Hepatocyte (in vitro differentiated cells): ENCODE results near the gene ZNF26. TPM values are rescaled to one million over a fixed set of nuclear protein-coding genes. Genes with fewer than 3 reads are reported as not detected.
"Not testable (repeated sequence)": the region's sequence is repeated elsewhere in the genome, so short reads cannot be mapped to it uniquely, and the experiment has no call there.

Experiments used
- DNase-seq: peaks from one replicate; pipeline ENCODE4 v3.0.0-alpha.2; 2016; ENCODE audit warnings: low spot score
- H2AFZ ChIP-seq: fragments of 200-600 bp; sonication (generic); 2 replicates; pipeline ENCODE4 v1.6.0; 2016; ENCODE audit warnings: antibody characterized with exemption, mild to moderate bottlenecking
- H3K27ac ChIP-seq: fragments of 200-600 bp; sonication (generic); 2 replicates; pipeline ENCODE4 v1.5.1; 2016; ENCODE audit warnings: mild to moderate bottlenecking
- H3K27me3 ChIP-seq: fragments of 200-600 bp; sonication (generic); 2 replicates; pipeline ENCODE4 v1.6.1; 2016
- H3K36me3 ChIP-seq: fragments of 200-600 bp; sonication (generic); replicated peaks from 2 replicates; pipeline ENCODE4 v1.5.1; 2016; ENCODE audit warnings: low read depth; ENCODE audit not compliant: insufficient read depth
- H3K4me1 ChIP-seq: fragments of 200-600 bp; sonication (generic); 2 replicates; pipeline ENCODE4 v1.5.1; 2016; ENCODE audit warnings: mild to moderate bottlenecking, moderate library complexity; ENCODE audit not compliant: insufficient read depth
- H3K4me2 ChIP-seq: fragments of 200-600 bp; sonication (generic); 2 replicates; pipeline ENCODE4 v1.6.0; 2016
- H3K4me3 ChIP-seq: fragments of 200-600 bp; sonication (generic); 2 replicates; pipeline ENCODE4 v1.5.1; 2016; ENCODE audit warnings: mild to moderate bottlenecking
- H3K79me2 ChIP-seq: fragments of 200-600 bp; sonication (generic); 2 replicates; pipeline ENCODE4 v1.6.0; 2017; ENCODE audit warnings: mild to moderate bottlenecking
- H3K9me2 ChIP-seq: fragments of 200-600 bp; sonication (generic); replicated peaks from 2 replicates; pipeline ENCODE4 v1.6.0; 2017; ENCODE audit warnings: mild to moderate bottlenecking; ENCODE audit not compliant: insufficient read depth
- H3K9me3 ChIP-seq: fragments of 200-600 bp; sonication (generic); 2 replicates; pipeline ENCODE4 v1.5.1; 2016; ENCODE audit warnings: low read depth, mild to moderate bottlenecking
- H4K20me1 ChIP-seq: fragments of 200-600 bp; sonication (generic); 2 replicates; pipeline ENCODE4 v1.6.0; 2016; ENCODE audit warnings: mild to moderate bottlenecking; ENCODE audit not compliant: insufficient read depth, poor library complexity, severe bottlenecking
- EZH2 ChIP-seq: fragments of 200-600 bp; sonication (generic); IDR thresholded peaks from 2 replicates; pipeline ENCODE4 v1.6.1; 2016; ENCODE audit warnings: antibody characterized with exemption, mild to moderate bottlenecking, borderline replicate concordance
- EZH2phosphoT487 ChIP-seq: fragments of 200-600 bp; sonication (generic); IDR thresholded peaks from one replicate; pipeline ENCODE4 v1.6.1; 2018; ENCODE audit warnings: antibody characterized with exemption, mild to moderate bottlenecking, low read depth, moderate library complexity; ENCODE audit not compliant: unreplicated experiment, severe bottlenecking
- WGBS: methylation state at CpG from one replicate; pipeline ENCODE4 v1.1.6; 2016; ENCODE audit warnings: low lambda C conversion rate; ENCODE audit errors: missing lambda C conversion rate; 5-methylcytosine and 5-hydroxymethylcytosine counted together
- polyA plus RNA-seq: library from polyadenylated mRNA; unstranded; fragments of >200 nt; fragmentation: Nextera tagmentation; extraction: Ambion mirVana; gene quantifications from 2 replicates; pipeline ENCODE4 v1.2.1, GENCODE V29; 2016
- total RNA-seq: library from RNA; depleted of rRNA; stranded (reverse); fragments of >200 nt; gene quantifications from 2 replicates; pipeline ENCODE4 v1.2.3, GENCODE V29; 2014
- TF ChIP-seq, protein P1 (sequence below): fragments of 200-600 bp; sonication (generic); IDR thresholded peaks from 2 replicates; pipeline ENCODE4 v1.5.1; 2016; ENCODE audit warnings: antibody characterized with exemption, mild to moderate bottlenecking; ENCODE audit not compliant: poor library complexity

Gene ZNF26
- total and polyA plus RNA-seq, 2 experiments from 2014 or later: 5.3 to 15.2 TPM

GRCh38 chr12:132954471-132955048, 31.6 kb upstream of the ZNF26 start:
- no peak for TF ChIP-seq EZH2phosphoT487
- no peak for TF ChIP-seq EZH2
- TF ChIP-seq, protein P1, sequence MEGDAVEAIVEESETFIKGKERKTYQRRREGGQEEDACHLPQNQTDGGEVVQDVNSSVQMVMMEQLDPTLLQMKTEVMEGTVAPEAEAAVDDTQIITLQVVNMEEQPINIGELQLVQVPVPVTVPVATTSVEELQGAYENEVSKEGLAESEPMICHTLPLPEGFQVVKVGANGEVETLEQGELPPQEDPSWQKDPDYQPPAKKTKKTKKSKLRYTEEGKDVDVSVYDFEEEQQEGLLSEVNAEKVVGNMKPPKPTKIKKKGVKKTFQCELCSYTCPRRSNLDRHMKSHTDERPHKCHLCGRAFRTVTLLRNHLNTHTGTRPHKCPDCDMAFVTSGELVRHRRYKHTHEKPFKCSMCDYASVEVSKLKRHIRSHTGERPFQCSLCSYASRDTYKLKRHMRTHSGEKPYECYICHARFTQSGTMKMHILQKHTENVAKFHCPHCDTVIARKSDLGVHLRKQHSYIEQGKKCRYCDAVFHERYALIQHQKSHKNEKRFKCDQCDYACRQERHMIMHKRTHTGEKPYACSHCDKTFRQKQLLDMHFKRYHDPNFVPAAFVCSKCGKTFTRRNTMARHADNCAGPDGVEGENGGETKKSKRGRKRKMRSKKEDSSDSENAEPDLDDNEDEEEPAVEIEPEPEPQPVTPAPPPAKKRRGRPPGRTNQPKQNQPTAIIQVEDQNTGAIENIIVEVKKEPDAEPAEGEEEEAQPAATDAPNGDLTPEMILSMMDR: no peak
- H3K4me2 ChIP-seq: peak overlapping the region; percentile 95
- peak overlapping the region; percentile 97 for H3K4me3 ChIP-seq
- peaks cover 55% of the 10 kb centered on the region for H3K79me2 ChIP-seq
- H4K20me1 ChIP-seq: no peaks in the 10 kb centered on the region
- H3K27me3 ChIP-seq: no peaks in the 10 kb centered on the region
- WGBS: 99% methylated on average over 11 of the region's 14 CpGs
- peak overlapping the region; percentile 96 for H2AFZ ChIP-seq
- no peaks in the 10 kb centered on the region for H3K9me2 ChIP-seq
- H3K4me1 ChIP-seq: peaks cover 8% of the 10 kb centered on the region
- no peaks in the 10 kb centered on the region for H3K36me3 ChIP-seq
- DNase-seq: no peak
- peak overlapping the region; percentile 99 for H3K27ac ChIP-seq
- H3K9me3 ChIP-seq: peaks cover 22% of the 10 kb centered on the region

GRCh38 chr12:132955094-132956010, 30.8 kb upstream of the ZNF26 start:
- WGBS: 47% methylated on average over 24 of the region's 39 CpGs
- H3K79me2 ChIP-seq: peaks cover 52% of the 10 kb centered on the region
- TF ChIP-seq, protein P1: peak; percentile 18
- TF ChIP-seq EZH2: no peak
- H3K4me1 ChIP-seq: peaks cover 8% of the 10 kb centered on the region
- H3K4me3 ChIP-seq: peak overlapping the region; percentile 97
- no peaks in the 10 kb centered on the region for H3K36me3 ChIP-seq
- no peaks in the 10 kb centered on the region for H4K20me1 ChIP-seq
- H3K27me3 ChIP-seq: no peaks in the 10 kb centered on the region
- H2AFZ ChIP-seq: peak overlapping the region; percentile 96
- peaks cover 22% of the 10 kb centered on the region for H3K9me3 ChIP-seq
- H3K9me2 ChIP-seq: no peaks in the 10 kb centered on the region
- peak overlapping the region; percentile 99 for H3K27ac ChIP-seq
- DNase-seq: peak; percentile 67
- H3K4me2 ChIP-seq: peak overlapping the region; percentile 95

DNA sequence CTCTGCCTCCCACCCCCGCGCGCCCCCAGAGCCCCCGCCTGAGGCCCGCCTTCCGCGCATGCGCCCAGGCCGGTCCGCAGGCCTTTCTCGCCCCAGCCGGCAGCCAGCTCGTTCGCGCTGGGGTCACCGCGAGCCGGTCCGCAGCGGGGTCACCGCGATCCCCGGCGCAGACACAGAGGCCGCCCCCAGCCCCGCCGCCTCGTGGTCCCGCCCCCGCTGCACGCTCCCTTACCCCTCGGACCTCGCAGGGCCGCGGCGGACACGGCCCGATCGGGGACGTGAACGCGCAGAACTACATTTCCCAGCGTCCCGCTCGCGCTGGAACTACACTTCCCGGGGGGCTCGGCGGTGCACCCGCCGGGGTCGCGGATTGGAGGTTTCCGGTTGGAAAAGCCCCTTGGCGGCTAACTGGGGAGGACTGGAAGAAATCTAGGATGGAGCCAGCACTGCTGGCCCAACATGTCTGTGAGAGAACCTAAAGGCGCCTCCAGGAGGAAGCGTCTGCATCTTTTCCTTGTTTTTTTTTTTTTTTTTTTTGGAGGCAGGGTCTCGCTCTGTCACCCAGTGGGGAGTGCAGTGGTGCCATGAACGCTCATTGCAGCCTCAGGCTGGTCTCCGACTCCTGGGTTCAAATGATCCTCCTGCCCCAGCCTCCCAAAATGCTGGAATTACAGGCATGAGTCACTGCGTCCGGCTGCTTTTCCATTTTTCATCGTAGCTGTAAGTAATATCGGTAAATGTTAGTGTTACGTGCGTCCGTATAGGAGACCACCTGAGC, 30.0 kb upstream of the ZNF26 start, which contains the start of gene ZNF605:
Gene ZNF605, minus strand, starts transcription at position 296 of the 778 bp plus-strand sequence. CDS start 10,671 bp downstream, outside the sequence.
- H3K4me2 ChIP-seq: peak within 1 kb of the TSS; percentile 95
- peak within 1 kb of the TSS; percentile 99 for H3K27ac ChIP-seq
- no peaks in the 10 kb centered on the region for H3K27me3 ChIP-seq
- 23% methylated on average over 33 of the region's 67 CpGs for WGBS
- H3K9me3 ChIP-seq: peaks cover 16% of the 10 kb centered on the region
- H2AFZ ChIP-seq: peak within 1 kb of the TSS; percentile 96
- peaks cover 8% of the 10 kb centered on the region for H3K4me1 ChIP-seq
- H3K4me3 ChIP-seq: peak within 1 kb of the TSS; percentile 97
- H3K79me2 ChIP-seq: peaks cover 43% of the 10 kb centered on the region
- no peaks in the 10 kb centered on the region for H3K9me2 ChIP-seq
- H4K20me1 ChIP-seq: no peaks in the 10 kb centered on the region
- peak; percentile 93 for DNase-seq
- no peaks in the 10 kb centered on the region for H3K36me3 ChIP-seq
- no peak for TF ChIP-seq EZH2phosphoT487
- TF ChIP-seq EZH2: no peak
- TF ChIP-seq, protein P1: no peak

DNA sequence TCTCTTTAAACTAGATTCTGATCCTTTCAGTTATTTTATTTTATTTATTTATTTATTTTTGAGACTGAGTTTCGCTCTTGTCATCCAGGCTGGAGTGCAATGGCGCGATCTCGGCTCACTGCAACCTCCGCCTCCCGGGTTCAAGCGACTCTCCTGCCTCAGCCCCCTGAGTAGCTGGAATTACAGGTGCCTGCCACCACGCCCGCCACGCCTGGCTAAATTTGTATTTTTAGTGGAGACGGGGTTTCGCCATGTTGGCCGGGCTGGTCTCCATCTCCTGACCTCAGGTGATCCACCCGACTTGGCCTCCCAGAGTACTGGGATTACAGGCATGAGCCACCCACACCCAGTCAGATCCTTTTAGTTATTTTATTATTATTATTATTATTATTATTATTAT, 24.4 kb upstream of the ZNF26 start:
- 98% methylated on average over 14 of the region's 14 CpGs for WGBS
- not testable (repeated sequence) for H3K36me3 ChIP-seq, H3K4me2 ChIP-seq, H3K27ac ChIP-seq, H3K27me3 ChIP-seq, H3K79me2 ChIP-seq, H3K4me3 ChIP-seq, H4K20me1 ChIP-seq, H2AFZ ChIP-seq, H3K9me3 ChIP-seq, H3K4me1 ChIP-seq, H3K9me2 ChIP-seq, DNase-seq

GRCh38 chr12:132963947-132964346, 22.2 kb upstream of the ZNF26 start:
- H3K79me2 ChIP-seq, H3K9me3 ChIP-seq, H3K9me2 ChIP-seq, H3K27ac ChIP-seq, H3K4me2 ChIP-seq, H3K27me3 ChIP-seq, H3K36me3 ChIP-seq, H3K4me1 ChIP-seq, DNase-seq, H3K4me3 ChIP-seq, H4K20me1 ChIP-seq, H2AFZ ChIP-seq: not testable (repeated sequence)
- 57% methylated on average over 10 of the region's 10 CpGs for WGBS
